GM23248 (cell line): ENCODE results near the gene ARMC3.
"Not testable (repeated sequence)": the region's sequence is repeated elsewhere in the genome, so short reads cannot be mapped to it uniquely, and the experiment has no call there.

Experiments
- EZH2 ChIP-seq: fragments of 200-600 bp; sonication (generic); IDR thresholded peaks from 2 replicates; pipeline ENCODE4 v1.6.1; 2018; ENCODE audit warnings: antibody characterized with exemption, mild to moderate bottlenecking; ENCODE audit not compliant: insufficient read depth, poor library complexity, severe bottlenecking
- EZH2phosphoT487 ChIP-seq: fragments of 200-600 bp; sonication (generic); IDR thresholded peaks from 2 replicates; pipeline ENCODE4 v1.6.1; 2018; ENCODE audit warnings: antibody characterized with exemption, moderate library complexity, mild to moderate bottlenecking, low read depth; ENCODE audit not compliant: insufficient read depth

DNA sequence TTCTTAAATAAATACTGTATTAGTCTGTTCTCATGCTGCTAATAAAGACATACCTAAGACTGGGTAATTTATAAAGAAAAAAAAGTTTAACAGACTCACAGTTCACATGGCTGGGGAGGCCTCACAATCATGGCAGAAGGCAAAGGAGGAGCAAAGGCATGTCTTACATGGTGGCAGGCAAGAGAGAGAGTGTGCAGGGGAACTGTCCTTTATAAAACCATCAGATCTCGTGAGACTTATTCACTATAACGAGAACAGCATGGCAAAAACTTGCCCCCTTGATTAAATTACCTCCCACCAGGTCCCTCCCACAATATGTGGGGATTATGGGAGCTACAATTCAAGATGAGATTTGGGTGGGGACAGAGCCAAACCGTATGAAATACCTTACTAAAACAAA is 25.7 kb upstream of the ARMC3 start:
- not testable (repeated sequence) for TF ChIP-seq EZH2phosphoT487, EZH2
